Endothelial cell of umbilical vein (primary cell): ENCODE data around the gene NACA2. TPM values are rescaled to one million over a fixed set of nuclear protein-coding genes. Genes with fewer than 3 reads are reported as not detected.

Experiments used
- BruUV-seq: library from RNA; stranded (reverse); fragments of 400-500 nt; replicated peaks from 2 replicates; lab custom pipeline; 2021; lab: Mats Ljungman, UMichigan
- CTCF ChIA-PET: fragments of 300-600, 350-600 bp; sonication (Branson Sonifier 250); formaldehyde crosslinking; loops from one replicate; lab custom pipeline; 2021; ENCODE audit warnings: antibody characterized with exemption, inconsistent platforms; lab: Charles Lee
- POLR2A ChIA-PET: fragments of 300-600, 350-600 bp; sonication (Branson Sonifier 250); formaldehyde crosslinking; loops from one replicate; lab custom pipeline; 2021; ENCODE audit warnings: antibody characterized with exemption, inconsistent platforms; lab: Charles Lee
- DNase-seq: peaks from one replicate; pipeline ENCODE4 v3.0.0-alpha.2; 2011; ENCODE audit warnings: low read depth, low spot score
- FAIRE-seq: peaks from 2 replicates; lab custom pipeline; 2011; peaks lifted over from hg19 to GRCh38; lab: Jason Lieb, UNC
- H2AFZ ChIP-seq: 2 replicates; pipeline ENCODE4 v1.6.0; 2012; ENCODE audit warnings: low read depth, low read length, control low read depth, inconsistent platforms
- H3K27ac ChIP-seq: 2 replicates; pipeline ENCODE4 v1.5.1; 2011; ENCODE audit warnings: low read depth, mild to moderate bottlenecking, control low read depth, low read length, moderate library complexity; ENCODE audit not compliant: insufficient read depth
- H3K27me3 ChIP-seq, 2 experiments: 2 replicates each; pipeline versions ENCODE4 v1.6.0 to v1.6.1; 2011; ENCODE audit warnings: low read length in 2 of 2, mixed read lengths in 1 of 2; ENCODE audit not compliant: control insufficient read depth in 2 of 2, insufficient read depth in 2 of 2
- H3K36me3 ChIP-seq, 2 experiments: 2 replicates in 1 of 2; 3 replicates in 1 of 2; pipeline ENCODE4 v1.5.1; 2011; ENCODE audit warnings: low read length in 2 of 2, mild to moderate bottlenecking in 1 of 2, moderate library complexity in 1 of 2; ENCODE audit not compliant: control insufficient read depth in 2 of 2, insufficient read depth in 2 of 2; ENCODE audit errors: extremely low read depth in 1 of 2
- H3K4me1 ChIP-seq: 3 replicates; pipeline ENCODE4 v1.5.1; 2011; ENCODE audit warnings: mild to moderate bottlenecking, low read length; ENCODE audit not compliant: control insufficient read depth, insufficient read depth; ENCODE audit errors: extremely low read depth
- H3K4me2 ChIP-seq: 2 replicates; pipeline ENCODE4 v1.6.1; 2011; ENCODE audit warnings: low read length, control low read depth, mixed read lengths; ENCODE audit not compliant: insufficient read depth
- H3K4me3 ChIP-seq, 3 experiments: fragments of 200-600 bp in 1 of 3; sonication (generic), shearing (Covaris generic) in 1 of 3; replicated peaks in 1 of 3; 2 replicates each; pipeline ENCODE4 v1.5.1; 2011 to 2016; ENCODE audit warnings: control low read depth in 3 of 3, low read length in 3 of 3, mild to moderate bottlenecking in 2 of 3, inconsistent platforms in 1 of 3, low read depth in 1 of 3, moderate library complexity in 1 of 3; ENCODE audit not compliant: insufficient read depth in 1 of 3
- H3K79me2 ChIP-seq: 2 replicates; pipeline ENCODE4 v1.6.0; 2012; ENCODE audit warnings: low read length, inconsistent platforms; ENCODE audit not compliant: control insufficient read depth, insufficient read depth
- H3K9ac ChIP-seq: replicated peaks from 2 replicates; pipeline ENCODE3; 2011; ENCODE audit warnings: low read length, control low read depth; ENCODE audit not compliant: insufficient read depth; ENCODE audit errors: extremely low read depth
- H3K9me1 ChIP-seq: replicated peaks from 3 replicates; pipeline ENCODE4 v1.6.0; 2011; ENCODE audit warnings: mild to moderate bottlenecking, low read length; ENCODE audit not compliant: control insufficient read depth, insufficient read depth; ENCODE audit errors: extremely low read depth
- H3K9me3 ChIP-seq: replicated peaks from 2 replicates; pipeline ENCODE4 v1.5.1; 2012; ENCODE audit warnings: low read length, inconsistent platforms; ENCODE audit not compliant: control insufficient read depth, insufficient read depth
- H4K20me1 ChIP-seq: replicated peaks from 2 replicates; pipeline ENCODE3; 2011; ENCODE audit warnings: mild to moderate bottlenecking, low read length; ENCODE audit not compliant: control insufficient read depth, insufficient read depth; ENCODE audit errors: extremely low read depth
- EZH2 ChIP-seq: IDR thresholded peaks from 2 replicates; pipeline ENCODE4 v1.6.1; 2012; ENCODE audit warnings: borderline replicate concordance, low read depth, mild to moderate bottlenecking, moderate library complexity, low read length, inconsistent platforms; ENCODE audit not compliant: severe bottlenecking
- FOS ChIP-seq: IDR thresholded peaks from 2 replicates; pipeline ENCODE4 v1.6.1; 2011; ENCODE audit warnings: mild to moderate bottlenecking, low read length, moderate library complexity, borderline replicate concordance; ENCODE audit not compliant: insufficient read depth
- GATA2 ChIP-seq: IDR thresholded peaks from 2 replicates; pipeline ENCODE4 v1.7.0; 2011; ENCODE audit warnings: low read depth, mild to moderate bottlenecking, moderate library complexity, mixed read lengths, low read length; ENCODE audit not compliant: insufficient read length, insufficient read depth
- JUN ChIP-seq: IDR thresholded peaks from 2 replicates; pipeline ENCODE4 v1.6.1; 2011; ENCODE audit warnings: borderline replicate concordance, low read depth; ENCODE audit not compliant: insufficient read length, insufficient read depth
- MYC ChIP-seq: IDR thresholded peaks from one replicate; pipeline ENCODE4 v1.6.1; 2011; ENCODE audit warnings: mild to moderate bottlenecking, low read depth, low read length
- POLR2A ChIP-seq: IDR thresholded peaks from 2 replicates; pipeline ENCODE4 v1.6.1; 2012; ENCODE audit warnings: low read depth, mild to moderate bottlenecking, control low read depth, low read length
- POLR2AphosphoS5 ChIP-seq: IDR thresholded peaks from 2 replicates; pipeline ENCODE4 v1.6.1; 2012; ENCODE audit warnings: low read depth, mild to moderate bottlenecking, control low read depth, low read length, moderate library complexity; ENCODE audit not compliant: insufficient read depth
- dilution Hi-C: fragments of 300-500 bp; cut with MboI; formaldehyde crosslinking; loops from one replicate; pipeline ENCODE4 v1.15.0; 2019; ENCODE audit warnings: low sequenced_read_pairs; ENCODE audit not compliant: extremely low pct_ligation_motif_present
- intact Hi-C: fragments of 100-400 bp; cut with micrococcal nuclease; formaldehyde crosslinking; loops from one replicate; pipeline ENCODE4 v1.10.0; 2022
- polyA plus RNA-seq, 4 experiments: library from polyadenylated mRNA; depleted of rRNA in 3 of 4; stranded (reverse) in 3 of 4; unstranded in 1 of 4; fragments of >200 nt; gene quantifications; 2 replicates each; pipeline versions ENCODE4 v1.2.1 to v1.2.3, GENCODE V29; 2011 to 2012; ENCODE audit warnings: missing spikeins in 1 of 4
- total RNA-seq: library from RNA; stranded (reverse); gene quantifications from 2 replicates; pipeline ENCODE4 v1.2.3, GENCODE V29; 2021
- TF ChIP-seq, protein P1 (sequence below), 2 donors: IDR thresholded peaks; 1 replicate in 1 of 2; 2 replicates in 1 of 2; pipeline ENCODE4 v1.5.1; 2011; ENCODE audit warnings: low read length in 2 of 2, mild to moderate bottlenecking in 2 of 2, moderate library complexity in 2 of 2, control low read depth in 1 of 2, inconsistent platforms in 1 of 2, low read depth in 1 of 2; ENCODE audit not compliant: insufficient read depth in 1 of 2; ENCODE audit errors: extremely low read depth in 1 of 2
- TF ChIP-seq, protein P2 (sequence below): IDR thresholded peaks from 2 replicates; pipeline ENCODE4 v1.6.1; 2011; ENCODE audit not compliant: insufficient read depth, insufficient read length

NACA2 gene
- total and polyA plus RNA-seq, 2 donors (not counting 3 experiments of a cell fraction or from before 2014, with no cell fraction given): not detected

DNA sequence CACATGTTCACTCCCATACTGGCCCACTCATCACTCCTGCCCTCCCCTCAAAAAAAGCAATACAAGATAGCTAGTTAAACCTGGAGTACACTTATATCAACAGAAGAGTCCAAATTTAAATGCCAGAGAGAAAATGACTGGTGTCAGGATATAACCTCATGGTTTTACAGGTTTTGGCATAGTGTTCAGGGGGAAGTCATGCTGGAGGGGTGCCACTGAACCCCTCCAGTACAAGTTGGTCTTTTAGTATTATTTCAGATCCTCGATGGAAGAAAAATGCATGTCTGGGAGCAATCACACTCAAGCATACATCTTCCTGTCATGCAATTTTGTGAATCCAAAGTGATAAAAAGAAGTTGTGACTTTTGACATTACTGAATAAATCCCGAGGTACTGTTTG is 10.5 kb downstream of the NACA2 start:
- H3K79me2 ChIP-seq: no peaks in the 10 kb centered on the region
- BruUV-seq: no TSS peak

More for the DNA sequence above, 10.5 kb downstream of the NACA2 start:
- TF ChIP-seq POLR2AphosphoS5 (no peak), MYC (no peak), EZH2 (no peak), JUN (no peak), POLR2A (no peak), GATA2 (no peak), FOS (no peak)
- TF ChIP-seq, protein P1, sequence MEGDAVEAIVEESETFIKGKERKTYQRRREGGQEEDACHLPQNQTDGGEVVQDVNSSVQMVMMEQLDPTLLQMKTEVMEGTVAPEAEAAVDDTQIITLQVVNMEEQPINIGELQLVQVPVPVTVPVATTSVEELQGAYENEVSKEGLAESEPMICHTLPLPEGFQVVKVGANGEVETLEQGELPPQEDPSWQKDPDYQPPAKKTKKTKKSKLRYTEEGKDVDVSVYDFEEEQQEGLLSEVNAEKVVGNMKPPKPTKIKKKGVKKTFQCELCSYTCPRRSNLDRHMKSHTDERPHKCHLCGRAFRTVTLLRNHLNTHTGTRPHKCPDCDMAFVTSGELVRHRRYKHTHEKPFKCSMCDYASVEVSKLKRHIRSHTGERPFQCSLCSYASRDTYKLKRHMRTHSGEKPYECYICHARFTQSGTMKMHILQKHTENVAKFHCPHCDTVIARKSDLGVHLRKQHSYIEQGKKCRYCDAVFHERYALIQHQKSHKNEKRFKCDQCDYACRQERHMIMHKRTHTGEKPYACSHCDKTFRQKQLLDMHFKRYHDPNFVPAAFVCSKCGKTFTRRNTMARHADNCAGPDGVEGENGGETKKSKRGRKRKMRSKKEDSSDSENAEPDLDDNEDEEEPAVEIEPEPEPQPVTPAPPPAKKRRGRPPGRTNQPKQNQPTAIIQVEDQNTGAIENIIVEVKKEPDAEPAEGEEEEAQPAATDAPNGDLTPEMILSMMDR (IDR thresholded peaks at IDR 0.05; ENCODE audit: extremely low read depth in 1 of 2, insufficient read depth in 1 of 2, low read depth in 1 of 2, low read length in 2 of 2): no peak
- TF ChIP-seq, protein P2, sequence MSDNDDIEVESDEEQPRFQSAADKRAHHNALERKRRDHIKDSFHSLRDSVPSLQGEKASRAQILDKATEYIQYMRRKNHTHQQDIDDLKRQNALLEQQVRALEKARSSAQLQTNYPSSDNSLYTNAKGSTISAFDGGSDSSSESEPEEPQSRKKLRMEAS: no peak
- Histone ChIP-seq H3K9me1 (no peaks in the 10 kb centered on the region), H3K9ac (no peak overlapping the region), H3K27ac (no peak overlapping the region), H3K27me3 (peaks cover 13 to 32% of the 10 kb centered on the region in 2 experiments), H3K4me2 (no peak overlapping the region), H3K36me3 (no peaks in the 10 kb centered on the region), H3K4me1 (no peaks in the 10 kb centered on the region), H4K20me1 (no peaks in the 10 kb centered on the region), H3K4me3 (no peak overlapping the region), H3K9me3 (no peaks in the 10 kb centered on the region), H2AFZ (no peak overlapping the region)
- dilution Hi-C loops (no loop called here), intact Hi-C loops (no loop called here)
- DNase-seq (no peak), FAIRE-seq (no peak)
- POLR2A ChIA-PET: no interaction called here
- CTCF ChIA-PET: interaction anchor here (0.6 kb wide), 1 partner anchor 36 kb away, joined by 3 read pairs; no protein-coding TSS in a partner anchor
